Measurements from ENCODE around the gene SCP2.

The SCP2 gene

DNA sequence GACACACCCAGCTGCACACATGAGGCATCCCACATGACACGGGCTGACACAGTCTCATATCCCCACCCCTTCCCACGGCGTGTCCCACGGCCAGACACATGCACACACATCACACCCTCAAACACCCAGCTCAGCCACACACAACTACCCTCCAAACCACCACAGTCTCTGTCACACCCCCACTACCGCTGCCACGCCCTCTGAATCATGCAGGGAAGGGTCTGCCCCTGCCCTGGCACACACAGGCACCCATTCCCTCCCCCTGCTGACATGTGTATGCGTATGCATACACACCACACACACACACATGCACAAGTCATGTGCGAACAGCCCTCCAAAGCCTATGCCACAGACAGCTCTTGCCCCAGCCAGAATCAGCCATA lies 157.5 kb downstream of the SCP2 start:
- H3K4me3 ChIP-seq (ENCODE audit: low read depth, low read length) = no peak overlapping the region
- no peak for DNase-seq (ENCODE audit: low read depth)
- TF ChIP-seq, protein P1, sequence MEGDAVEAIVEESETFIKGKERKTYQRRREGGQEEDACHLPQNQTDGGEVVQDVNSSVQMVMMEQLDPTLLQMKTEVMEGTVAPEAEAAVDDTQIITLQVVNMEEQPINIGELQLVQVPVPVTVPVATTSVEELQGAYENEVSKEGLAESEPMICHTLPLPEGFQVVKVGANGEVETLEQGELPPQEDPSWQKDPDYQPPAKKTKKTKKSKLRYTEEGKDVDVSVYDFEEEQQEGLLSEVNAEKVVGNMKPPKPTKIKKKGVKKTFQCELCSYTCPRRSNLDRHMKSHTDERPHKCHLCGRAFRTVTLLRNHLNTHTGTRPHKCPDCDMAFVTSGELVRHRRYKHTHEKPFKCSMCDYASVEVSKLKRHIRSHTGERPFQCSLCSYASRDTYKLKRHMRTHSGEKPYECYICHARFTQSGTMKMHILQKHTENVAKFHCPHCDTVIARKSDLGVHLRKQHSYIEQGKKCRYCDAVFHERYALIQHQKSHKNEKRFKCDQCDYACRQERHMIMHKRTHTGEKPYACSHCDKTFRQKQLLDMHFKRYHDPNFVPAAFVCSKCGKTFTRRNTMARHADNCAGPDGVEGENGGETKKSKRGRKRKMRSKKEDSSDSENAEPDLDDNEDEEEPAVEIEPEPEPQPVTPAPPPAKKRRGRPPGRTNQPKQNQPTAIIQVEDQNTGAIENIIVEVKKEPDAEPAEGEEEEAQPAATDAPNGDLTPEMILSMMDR (IDR thresholded peaks at IDR 0.05; ENCODE audit: control insufficient read depth, extremely low read depth, insufficient read depth) = no peak

DNA sequence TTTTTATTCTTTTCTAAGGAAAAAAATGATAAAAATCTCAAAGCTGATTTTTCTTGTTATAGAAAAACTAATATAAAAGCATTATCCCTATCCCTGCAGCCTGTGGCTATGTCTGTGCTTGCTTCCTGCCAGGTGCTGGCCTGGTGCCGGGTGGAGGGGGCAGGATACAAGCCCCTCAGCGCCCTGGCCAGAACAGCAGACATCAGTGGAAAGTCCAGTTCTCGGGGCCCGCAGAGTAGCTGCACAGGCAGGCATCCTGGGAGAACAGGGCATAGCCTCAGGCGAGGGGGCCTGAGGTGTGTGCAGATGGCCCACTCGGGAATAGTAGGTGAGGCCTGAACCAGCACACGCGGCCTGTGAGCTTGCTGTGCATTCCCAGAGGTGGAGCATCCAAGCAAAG lies 158.3 kb downstream of the SCP2 start:
- no peak for DNase-seq (ENCODE audit: low read depth)
- TF ChIP-seq, protein P1 (IDR thresholded peaks at IDR 0.05; ENCODE audit: control insufficient read depth, extremely low read depth, insufficient read depth) = no peak
- no peak overlapping the region for H3K4me3 ChIP-seq (ENCODE audit: low read depth, low read length)

GRCh38 chr1:53086491-53087070 lies 159.5 kb downstream of the SCP2 start:
- TF ChIP-seq, protein P1 (IDR thresholded peaks at IDR 0.05; ENCODE audit: control insufficient read depth, extremely low read depth, insufficient read depth) = no peak
- DNase-seq (ENCODE audit: low read depth) = no peak
- H3K4me3 ChIP-seq (ENCODE audit: low read depth, low read length) = no peak overlapping the region

DNA sequence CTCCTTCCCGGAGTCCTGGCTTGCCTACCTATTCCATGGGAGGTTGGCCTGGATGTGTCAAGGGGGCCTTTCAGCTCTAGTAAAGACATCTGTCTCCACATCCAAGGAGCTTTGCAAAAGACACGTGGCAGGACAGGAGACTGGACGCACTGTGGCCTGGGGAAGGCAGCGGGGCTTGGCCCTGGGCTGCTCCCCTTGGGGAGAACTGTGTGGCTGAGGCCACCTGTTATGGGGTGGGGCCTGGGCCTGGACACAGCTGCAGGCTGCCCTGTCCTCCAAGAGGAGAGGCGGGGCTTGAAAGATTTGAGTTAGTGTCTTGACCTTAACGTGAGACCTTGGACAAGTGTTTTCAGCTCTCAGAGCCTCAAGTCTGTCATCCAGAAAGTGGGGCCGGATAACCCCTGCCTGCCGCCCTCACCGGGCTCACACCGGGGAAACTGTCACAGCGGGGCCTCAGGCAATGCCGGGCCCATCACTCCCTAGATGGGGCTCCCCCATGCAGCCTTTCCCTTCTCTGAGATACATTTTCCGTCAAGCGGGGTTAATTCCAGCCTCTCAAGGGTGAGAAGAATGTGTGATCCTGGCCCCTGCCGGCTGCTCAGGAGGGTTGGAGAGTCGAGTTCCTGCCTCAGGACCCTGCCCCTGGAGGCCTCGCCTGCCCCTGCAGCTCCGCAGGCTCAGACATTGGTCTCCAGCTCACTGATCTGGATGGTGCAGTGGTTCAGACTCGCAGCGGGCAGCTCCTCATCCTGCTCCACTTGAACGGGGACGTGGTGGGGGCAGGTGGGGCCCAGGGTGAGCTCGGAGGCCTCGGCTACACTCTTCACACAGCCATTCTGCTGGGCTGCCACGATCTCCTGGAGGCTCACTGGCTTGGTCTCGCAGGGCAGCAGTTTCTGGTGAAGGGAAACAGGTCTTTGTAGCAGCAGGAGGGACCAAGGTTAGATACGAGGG lies 160.5 kb downstream of the SCP2 start:
- no peak overlapping the region for H3K4me3 ChIP-seq (ENCODE audit: low read depth, low read length)
- DNase-seq (ENCODE audit: low read depth) = no peak
- TF ChIP-seq, protein P1 (IDR thresholded peaks at IDR 0.05; ENCODE audit: control insufficient read depth, extremely low read depth, insufficient read depth) = no peak

DNA sequence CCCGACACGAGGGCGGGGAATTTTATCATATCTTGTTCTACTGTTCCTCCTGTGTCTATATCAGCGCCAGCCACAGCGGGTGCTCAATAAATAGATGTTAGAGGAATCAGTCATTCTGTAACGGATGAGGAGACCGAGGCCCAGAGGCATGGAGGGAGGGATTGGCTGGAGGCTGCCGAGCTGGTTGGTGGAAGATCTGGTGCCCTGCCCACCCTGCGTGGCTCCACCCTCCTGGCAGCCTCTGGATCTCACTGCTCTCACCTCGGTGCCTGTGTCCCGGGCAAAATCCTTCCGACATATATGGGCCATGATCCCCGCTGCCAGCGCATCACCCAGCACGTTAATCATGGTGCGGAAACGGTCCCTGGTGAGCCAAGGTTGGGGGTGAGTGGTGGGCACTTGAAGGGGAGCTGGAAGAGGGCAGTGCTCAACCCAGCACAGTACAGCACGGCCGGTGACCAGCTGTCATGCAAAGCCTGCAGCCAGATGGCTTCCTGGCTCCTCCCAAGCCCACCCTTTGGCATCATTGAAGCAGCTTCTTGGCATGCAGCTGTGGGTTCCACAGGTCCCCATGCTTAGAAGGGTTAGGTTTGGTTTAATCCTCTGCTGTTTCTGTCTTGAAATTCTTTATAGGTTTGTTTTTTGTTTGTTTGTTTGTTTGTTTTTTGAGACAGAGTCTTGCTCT lies 161.7 kb downstream of the SCP2 start:
- DNase-seq (ENCODE audit: low read depth) = no peak
- no peak overlapping the region for H3K4me3 ChIP-seq (ENCODE audit: low read depth, low read length)
- TF ChIP-seq, protein P1 (IDR thresholded peaks at IDR 0.05; ENCODE audit: control insufficient read depth, extremely low read depth, insufficient read depth) = no peak

- no peak for DNase-seq (ENCODE audit: low read depth)
- TF ChIP-seq, protein P1 (IDR thresholded peaks at IDR 0.05; ENCODE audit: control insufficient read depth, extremely low read depth, insufficient read depth) = no peak
- no peak overlapping the region for H3K4me3 ChIP-seq (ENCODE audit: low read depth, low read length)
Observed at GRCh38 chr1:53089478-53090226, 162.6 kb downstream of the SCP2 start.

Data from LNCaP clone FGC (cell line).